A549 (cell line): ENCODE measurements around the gene BRICD5.

Experiments
- CBX8 ChIP-seq: fragments of 200-600 bp; sonication (generic); IDR thresholded peaks from 2 replicates; pipeline ENCODE4 v1.6.1; 2016
- CTCF ChIP-seq: fragments of >200 bp; sonication (Bioruptor Twin); formaldehyde crosslinking; IDR thresholded peaks from 3 replicates; pipeline ENCODE4 v1.5.1; 2016
- FOSL2 ChIP-seq, 2 experiments: fragments of 450-650 bp in 1 of 2; fragments of >200 bp in 1 of 2; sonication (Bioruptor Twin) in 1 of 2; formaldehyde crosslinking; IDR thresholded peaks; 2 replicates each; pipeline versions ENCODE4 v1.5.0 to v1.6.1; 2016 to 2020; ENCODE audit warnings: mild to moderate bottlenecking in 1 of 2, moderate library complexity in 1 of 2

GRCh38 chr16:2209258-2210008, 1.2 kb downstream of the BRICD5 start:
- no peak for TF ChIP-seq CBX8
- TF ChIP-seq CTCF, result no peak
- TF ChIP-seq FOSL2 (IDR thresholded peaks at IDR 0.05), result no peak
- TF ChIP-seq FOSL2 (CRISPR knock-in tag; IDR thresholded peaks at IDR 0.05), result no peak
